Activated T-helper 1 cell treated with anti-CD3 and anti-CD28 coated beads, Interleukin-2, amount 50 U/mL, for 16 hours (primary cell): ENCODE results near the gene MLH1.
"Not testable (repeated sequence)": the region's sequence is repeated elsewhere in the genome, so short reads cannot be mapped to it uniquely, and the experiment has no call there.

ENCODE experiments used
- DNase-seq, 2 donors: peaks; one replicate each; pipeline ENCODE4 v3.0.0-alpha.2; 2020; ENCODE audit warnings: low read depth in 1 of 2, low spot score in 1 of 2

Gene MLH1

DNA sequence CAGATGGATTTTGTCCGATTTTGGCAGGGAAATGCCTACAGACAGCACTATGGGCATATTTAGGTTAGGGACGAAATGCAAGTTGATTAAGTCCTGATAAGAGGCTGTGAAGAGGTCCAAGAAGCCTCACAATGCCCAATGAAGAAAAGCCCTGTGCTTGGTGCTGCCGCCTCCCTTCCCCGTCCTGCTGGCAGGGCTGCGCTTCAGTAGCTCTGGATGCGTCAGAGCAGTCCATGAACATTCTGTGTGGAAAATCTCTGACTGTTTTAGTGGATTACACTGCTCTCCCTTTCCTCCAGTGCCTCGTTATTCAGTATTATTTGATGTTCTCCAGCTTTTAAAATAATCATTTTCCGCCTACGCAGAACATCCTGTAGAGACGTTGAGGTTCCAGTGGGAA is 39.6 kb downstream of the MLH1 start:
- DNase-seq: no peak

GRCh38 chr3:37037352-37037751 is 44.0 kb downstream of the MLH1 start:
- no peak for DNase-seq

- no peak for DNase-seq
These were observed 46.0 kb downstream of the MLH1 start for GRCh38 chr3:37039161-37039846.

DNA sequence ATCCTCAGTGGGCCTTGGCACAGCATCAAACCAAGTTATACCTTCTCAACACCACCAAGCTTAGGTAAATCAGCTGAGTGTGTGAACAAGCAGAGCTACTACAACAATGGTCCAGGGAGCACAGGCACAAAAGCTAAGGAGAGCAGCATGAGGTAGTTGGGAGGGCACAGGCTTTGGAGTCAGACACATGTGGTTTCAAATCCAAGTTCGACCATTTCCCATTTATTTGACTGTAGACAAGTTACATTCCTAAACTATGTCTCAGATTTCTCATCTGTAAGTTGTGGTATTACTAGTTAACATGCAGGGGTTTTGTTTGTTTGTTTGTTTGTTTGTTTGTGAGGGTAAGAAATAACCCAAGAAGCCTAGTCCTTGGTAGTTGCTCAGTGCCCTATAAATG is 46.9 kb downstream of the MLH1 start:
- no peak for DNase-seq

DNA sequence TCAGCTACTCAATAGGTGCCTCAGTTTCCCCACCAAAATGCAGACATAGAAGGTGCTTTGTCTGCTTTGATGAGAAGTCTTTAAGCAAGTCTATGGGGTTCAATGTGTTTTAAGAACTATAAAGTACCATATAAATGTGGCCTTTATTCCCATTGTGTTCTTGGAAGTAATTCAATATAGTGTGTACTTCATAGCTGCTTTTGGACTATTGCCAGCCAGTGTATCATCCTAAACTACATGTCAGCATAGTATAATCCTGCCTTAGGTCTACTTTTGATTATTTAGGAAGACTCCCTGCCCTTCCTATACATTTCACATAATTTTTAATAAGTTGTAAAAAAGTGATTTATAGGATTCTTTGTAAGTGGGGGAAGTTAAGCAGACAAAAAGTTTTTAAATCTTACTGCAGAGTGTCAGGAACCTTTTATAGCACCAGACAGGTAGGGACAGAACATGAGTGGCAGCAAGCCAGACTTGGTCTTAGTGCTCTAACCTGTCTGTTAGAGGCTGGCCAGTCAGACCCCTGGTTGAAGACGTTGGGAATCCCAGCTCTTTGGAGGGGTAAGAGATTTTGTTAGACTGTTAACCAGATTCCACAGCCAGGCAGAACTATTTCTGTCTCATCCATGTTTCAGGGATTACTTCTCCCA is 48.4 kb downstream of the MLH1 start:
- no peak for DNase-seq

GRCh38 chr3:37042712-37043111 is 49.4 kb downstream of the MLH1 start:
- not testable (repeated sequence) for DNase-seq

GRCh38 chr3:37050282-37050681 is 57.0 kb downstream of the MLH1 start:
- no peak for DNase-seq

GRCh38 chr3:37052860-37053259 is 59.5 kb downstream of the MLH1 start:
- no peak for DNase-seq

GRCh38 chr3:37053337-37053736 is 60.0 kb downstream of the MLH1 start:
- no peak for DNase-seq

DNA sequence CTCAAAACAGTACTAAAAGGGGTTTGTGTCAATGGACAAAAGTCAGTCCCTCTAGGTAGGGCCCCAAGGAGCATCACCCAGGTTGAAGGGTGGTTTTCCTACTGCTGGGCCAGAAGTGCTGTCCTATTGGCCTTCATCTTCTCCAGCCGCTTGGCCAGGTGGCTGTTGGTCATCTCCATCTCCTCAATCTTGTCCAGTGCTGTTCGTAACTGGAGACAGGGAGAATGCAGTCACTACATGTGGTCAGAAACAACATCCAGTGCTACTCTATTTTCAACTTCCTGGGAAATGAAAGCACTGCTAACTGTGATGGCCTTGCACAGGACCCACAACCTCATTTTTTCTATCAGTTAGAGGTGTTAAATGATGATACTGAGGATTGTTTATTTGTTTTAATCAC is 60.4 kb downstream of the MLH1 start:
- no peak for DNase-seq

- no peak for DNase-seq
These were observed 61.1 kb downstream of the MLH1 start for GRCh38 chr3:37054370-37054769.

DNA sequence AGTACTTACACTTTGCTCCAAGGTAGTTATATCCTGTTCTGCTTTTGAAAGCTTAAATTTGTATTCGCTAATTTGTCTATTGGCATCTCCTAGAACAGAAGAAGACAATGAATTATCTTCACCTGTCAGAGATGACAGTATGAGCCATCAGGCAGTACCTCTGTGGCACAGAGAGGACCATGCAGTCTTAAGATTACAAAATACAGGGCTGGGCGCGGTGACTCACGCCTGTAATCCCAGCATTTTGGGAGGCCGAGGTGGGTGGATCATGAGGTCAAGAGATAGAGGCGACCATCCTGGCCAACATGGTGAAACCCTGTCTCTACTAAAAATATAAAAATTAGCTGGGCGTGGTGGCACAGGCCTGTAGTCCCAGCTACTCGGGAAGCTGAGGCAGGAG is 61.8 kb downstream of the MLH1 start:
- not testable (repeated sequence) for DNase-seq

DNA sequence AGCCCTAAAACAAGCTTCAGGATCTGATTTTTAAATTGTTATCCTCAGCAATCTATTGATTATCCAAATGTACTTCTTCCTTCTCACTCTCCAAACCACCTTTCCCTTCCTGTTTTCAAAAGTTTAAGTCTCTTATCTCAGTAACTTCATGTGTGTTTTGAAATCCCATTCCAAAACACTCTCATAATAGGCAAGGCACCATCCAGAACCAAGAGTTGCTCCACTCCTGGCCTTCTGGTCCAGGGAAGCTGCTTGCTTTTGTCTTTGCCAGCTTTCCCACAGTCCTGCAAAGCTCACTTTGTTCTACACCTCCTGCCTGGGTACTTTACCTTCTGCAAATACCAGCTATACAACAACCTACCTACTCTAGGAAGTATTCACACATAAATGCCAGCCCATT is 63.5 kb downstream of the MLH1 start:
- DNase-seq: no peak

GRCh38 chr3:37058117-37058516 is 64.8 kb downstream of the MLH1 start:
- no peak for DNase-seq

DNA sequence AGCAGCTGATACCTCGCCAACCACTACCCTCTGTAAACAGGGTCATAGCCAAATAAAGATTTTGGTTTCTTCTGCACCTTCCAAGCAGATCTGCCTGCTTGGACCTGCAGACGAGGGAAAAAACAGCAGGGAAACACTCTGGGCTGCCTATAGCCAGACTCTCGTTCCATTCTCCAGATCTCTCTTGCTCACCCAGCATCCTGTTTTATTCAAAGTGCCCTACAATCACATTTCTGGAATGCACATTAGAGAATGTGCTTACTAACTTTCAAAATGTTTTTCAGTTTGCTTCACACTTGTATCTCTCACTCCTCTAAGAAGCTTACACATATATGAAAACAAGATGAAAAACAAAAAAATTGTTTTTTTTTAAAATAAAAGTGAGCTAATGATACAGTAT is 71.4 kb downstream of the MLH1 start:
- no peak for DNase-seq

- no peak for DNase-seq
These were observed 74.3 kb downstream of the MLH1 start for GRCh38 chr3:37067577-37067976.

GRCh38 chr3:37068031-37068430 is 74.7 kb downstream of the MLH1 start:
- DNase-seq: no peak

- no peak for DNase-seq
These were observed 78.6 kb downstream of the MLH1 start for GRCh38 chr3:37071921-37072320.

DNA sequence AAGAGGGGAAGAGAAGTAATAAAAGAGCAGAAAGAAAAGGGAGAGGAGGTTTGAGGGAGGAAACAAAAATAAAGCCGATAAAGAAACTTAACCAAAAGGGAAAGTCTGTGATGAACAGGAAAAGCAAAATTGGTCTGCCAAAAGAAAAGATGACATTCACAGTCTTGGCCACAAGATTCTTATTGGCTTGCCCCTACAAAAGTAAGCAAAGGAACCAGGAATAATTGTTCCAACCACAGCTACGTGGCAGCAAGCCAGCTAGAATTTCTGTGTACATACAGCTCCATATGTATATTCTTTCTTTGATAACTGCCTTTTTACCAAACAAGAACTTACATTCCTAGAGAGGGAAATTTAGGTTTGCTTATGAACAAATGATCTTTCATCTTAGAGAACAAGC is 79.6 kb downstream of the MLH1 start:
- no peak for DNase-seq

DNA sequence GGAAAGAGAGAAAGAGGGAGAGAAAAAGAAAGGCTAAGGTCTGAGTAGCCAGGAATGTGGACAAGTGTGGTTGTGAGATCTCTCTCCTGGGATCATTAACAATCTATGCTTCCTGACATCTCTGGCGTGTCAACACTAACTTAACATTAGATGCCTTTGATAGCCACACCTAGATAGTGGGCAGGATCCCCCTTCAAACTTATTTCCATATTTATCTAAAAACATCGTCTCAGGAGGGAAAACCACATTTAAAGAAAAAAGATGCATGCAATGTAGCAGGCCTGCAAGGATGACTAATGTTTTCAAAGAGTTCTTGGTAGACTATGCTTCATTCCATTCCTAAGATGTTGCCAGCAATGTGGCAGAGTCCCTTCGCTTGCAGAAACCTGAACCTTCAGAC is 80.9 kb downstream of the MLH1 start:
- DNase-seq: no peak

- no peak for DNase-seq
These were observed 82.6 kb downstream of the MLH1 start for GRCh38 chr3:37075955-37076354.

GRCh38 chr3:37082317-37082716 is 89.0 kb downstream of the MLH1 start:
- DNase-seq: no peak

DNA sequence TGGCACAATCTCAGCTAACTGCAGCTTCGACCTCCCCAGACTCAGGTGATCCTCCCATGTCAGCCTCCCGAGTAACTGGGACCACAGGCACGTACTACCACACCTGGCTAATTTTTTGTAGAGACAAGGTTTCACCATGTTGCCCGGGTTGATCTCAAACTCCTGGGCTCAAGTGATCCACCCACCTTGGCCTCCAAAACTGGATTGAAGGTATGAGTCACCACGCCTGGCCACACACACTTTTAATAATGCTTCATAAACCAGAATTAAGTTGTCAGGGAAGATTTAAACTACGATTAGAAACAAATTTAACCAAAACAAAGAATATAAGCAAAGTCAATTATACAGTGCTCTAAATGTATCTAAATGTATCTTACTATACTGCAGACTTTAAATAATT is 93.6 kb downstream of the MLH1 start:
- no peak for DNase-seq
